Lung (tissue), 12 donors: ENCODE measurements around the gene PTGDR. TPM values are rescaled to one million over a fixed set of nuclear protein-coding genes. Genes with fewer than 3 reads are reported as not detected.

Experiments
- ATAC-seq: fragments of 200-7000 bp; cut with Tn5 transposase; one replicate; pipeline ENCODE4 v1.9.1; 2020; ENCODE audit warnings: moderate number of reproducible peaks; ENCODE audit not compliant: insufficient read depth, low FRiP score
- DNase-seq, 3 donors: peaks; one replicate each; pipeline ENCODE4 v3.0.0-alpha.2; 2013 to 2017
- H3K27ac ChIP-seq, 2 donors: one replicate each; pipeline ENCODE4 v1.5.1; 2013; ENCODE audit warnings: mild to moderate bottlenecking in 2 of 2, moderate library complexity in 2 of 2, control low read depth in 1 of 2, inconsistent platforms in 1 of 2, low read depth in 1 of 2, low read length in 1 of 2
- H3K27me3 ChIP-seq, 3 donors: one replicate each; pipeline ENCODE4 v1.5.1; 2013; ENCODE audit warnings: low read length in 2 of 3; ENCODE audit not compliant: control insufficient read depth in 3 of 3, insufficient read depth in 3 of 3
- H3K36me3 ChIP-seq, 4 donors: one replicate each; pipeline ENCODE4 v1.5.1; 2013; ENCODE audit warnings: low read length in 4 of 4, mild to moderate bottlenecking in 1 of 4, moderate library complexity in 1 of 4; ENCODE audit not compliant: control insufficient read depth in 4 of 4, insufficient read depth in 4 of 4
- H3K4me1 ChIP-seq, 5 donors: one replicate each; pipeline ENCODE4 v1.5.1; 2013; ENCODE audit warnings: low read length in 5 of 5, mild to moderate bottlenecking in 2 of 5, moderate library complexity in 1 of 5; ENCODE audit not compliant: control insufficient read depth in 5 of 5, insufficient read depth in 5 of 5
- H3K4me3 ChIP-seq: one replicate; pipeline ENCODE4 v1.5.1; 2013; ENCODE audit warnings: mild to moderate bottlenecking, control low read depth, moderate library complexity
- H3K9ac ChIP-seq, 2 donors: one replicate each; pipeline ENCODE4 v1.5.1; 2013; ENCODE audit warnings: low read length in 2 of 2, control low read depth in 1 of 2; ENCODE audit not compliant: insufficient read depth in 1 of 2
- H3K9me3 ChIP-seq, 4 donors: one replicate each; pipeline ENCODE4 v1.5.1; 2013; ENCODE audit warnings: low read length in 3 of 4, mild to moderate bottlenecking in 1 of 4, moderate library complexity in 1 of 4; ENCODE audit not compliant: control insufficient read depth in 4 of 4, insufficient read depth in 3 of 4
- WGBS, 2 donors: extraction: QIAGEN DNeasy Blood & Tissue Kit; methylation state at CpG; one replicate each; pipeline ENCODE4 v1.1.7; 2013; 5-methylcytosine and 5-hydroxymethylcytosine counted together
- polyA plus RNA-seq, 2 donors: library from polyadenylated mRNA; stranded (reverse); fragments of 200-250 nt; gene quantifications; one replicate each; pipeline ENCODE4 v1.2.1, GENCODE V29; 2013
- total RNA-seq, 2 donors: library from RNA; depleted of rRNA in 1 of 2; stranded (reverse); fragments of >200 nt in 1 of 2; gene quantifications; one replicate each; pipeline ENCODE4 v1.2.1, GENCODE V29; 2014 to 2021
- TF ChIP-seq, protein P1 (sequence below): IDR thresholded peaks from 2 replicates; pipeline ENCODE4 v1.5.1; 2012; ENCODE audit warnings: mild to moderate bottlenecking; ENCODE audit errors: control extremely low read depth, extremely low read depth
- donor health status: control.
- donor health status: control.
- donor health status: Bipolar disorder and iron deficiency.
- donor health status: healthy.
- donor health status: DM: yes; HTN: yes; CAD: no.

PTGDR gene
- total and polyA plus RNA-seq, 4 donors = 0.31 to 1.7 (median 0.70) TPM

DNA sequence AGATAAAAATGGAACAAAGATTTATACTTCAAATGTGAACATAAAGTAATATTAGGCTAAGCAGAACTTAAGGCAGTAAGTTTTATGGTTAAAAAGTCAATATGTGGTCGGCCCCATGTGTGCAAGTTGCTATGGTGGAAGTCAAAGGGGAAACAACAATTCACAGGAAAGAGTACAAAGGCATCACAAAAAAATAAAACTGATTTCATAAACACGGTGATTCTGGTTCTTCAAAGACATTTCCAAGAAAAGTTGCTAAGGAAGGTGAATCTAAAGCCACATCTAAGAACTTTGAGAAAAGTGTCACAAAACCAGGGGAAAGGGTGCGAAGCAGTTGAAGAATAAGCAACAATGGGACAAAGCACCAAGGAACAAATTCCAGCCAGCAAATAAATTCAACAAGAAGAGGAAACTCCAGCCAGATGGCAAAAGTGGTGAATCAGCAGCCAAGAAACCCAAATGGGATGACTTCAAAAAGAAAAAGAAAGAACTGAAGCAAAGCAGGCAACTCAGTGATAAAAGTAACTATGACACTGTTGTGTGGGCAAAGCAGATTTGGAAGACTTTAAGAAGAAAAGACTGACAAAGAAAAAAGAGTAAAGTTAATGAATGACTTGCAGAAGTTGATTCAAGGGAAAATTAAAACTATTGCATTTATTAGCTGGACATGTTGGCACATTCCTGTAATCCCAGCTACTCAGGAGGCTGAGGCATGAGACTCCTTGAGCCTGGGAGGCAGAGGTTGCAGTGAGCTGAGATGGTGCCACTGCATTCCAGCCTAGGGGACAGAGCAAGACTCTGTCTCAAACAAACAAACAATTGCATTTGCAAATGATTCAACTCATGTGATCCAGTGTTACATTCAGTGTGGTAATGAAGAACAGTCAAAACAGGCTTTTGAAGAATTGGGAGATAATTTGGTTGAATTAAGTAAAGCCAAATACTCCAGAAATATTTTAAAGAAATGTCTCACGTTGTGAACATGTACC, 19.5 kb downstream of the PTGDR start:
- no peak for DNase-seq
- Histone ChIP-seq H3K27me3 (no peaks in the 10 kb centered on the region), H3K27ac (no peak overlapping the region), H3K36me3 (no peaks in the 10 kb centered on the region), H3K4me1 (no peaks in the 10 kb centered on the region), H3K9ac (no peak overlapping the region), H3K4me3 (no peak overlapping the region), H3K9me3 (no peaks in the 10 kb centered on the region)
- TF ChIP-seq, protein P1, sequence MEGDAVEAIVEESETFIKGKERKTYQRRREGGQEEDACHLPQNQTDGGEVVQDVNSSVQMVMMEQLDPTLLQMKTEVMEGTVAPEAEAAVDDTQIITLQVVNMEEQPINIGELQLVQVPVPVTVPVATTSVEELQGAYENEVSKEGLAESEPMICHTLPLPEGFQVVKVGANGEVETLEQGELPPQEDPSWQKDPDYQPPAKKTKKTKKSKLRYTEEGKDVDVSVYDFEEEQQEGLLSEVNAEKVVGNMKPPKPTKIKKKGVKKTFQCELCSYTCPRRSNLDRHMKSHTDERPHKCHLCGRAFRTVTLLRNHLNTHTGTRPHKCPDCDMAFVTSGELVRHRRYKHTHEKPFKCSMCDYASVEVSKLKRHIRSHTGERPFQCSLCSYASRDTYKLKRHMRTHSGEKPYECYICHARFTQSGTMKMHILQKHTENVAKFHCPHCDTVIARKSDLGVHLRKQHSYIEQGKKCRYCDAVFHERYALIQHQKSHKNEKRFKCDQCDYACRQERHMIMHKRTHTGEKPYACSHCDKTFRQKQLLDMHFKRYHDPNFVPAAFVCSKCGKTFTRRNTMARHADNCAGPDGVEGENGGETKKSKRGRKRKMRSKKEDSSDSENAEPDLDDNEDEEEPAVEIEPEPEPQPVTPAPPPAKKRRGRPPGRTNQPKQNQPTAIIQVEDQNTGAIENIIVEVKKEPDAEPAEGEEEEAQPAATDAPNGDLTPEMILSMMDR = no peak
- 59 to 61% methylated on average over 4 of the region's 4 CpGs for WGBS, 2 donors
- no peak for ATAC-seq

DNA sequence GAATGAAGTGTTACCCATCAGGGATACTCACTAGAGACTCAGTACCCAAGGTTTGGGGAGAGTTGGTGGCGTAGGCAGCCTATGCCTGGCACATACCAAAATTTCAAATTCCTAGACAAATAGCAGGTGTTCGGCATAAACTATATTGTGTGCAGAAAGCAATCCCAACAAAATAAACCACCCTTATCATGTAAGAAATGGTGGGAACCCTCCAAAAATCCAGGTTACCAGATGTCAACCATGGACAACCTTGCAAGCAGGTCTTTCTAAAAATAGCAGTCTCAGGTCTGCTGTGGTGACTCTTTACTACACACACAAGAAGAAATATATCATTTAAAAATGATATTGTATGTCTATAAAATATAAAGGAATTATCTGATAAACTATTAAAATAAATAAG, 28.9 kb downstream of the PTGDR start:
- no peak for DNase-seq
- 91 to 96% methylated on average over 2 of the region's 2 CpGs for WGBS, 2 donors
- no peaks in the 10 kb centered on the region for H3K4me1 ChIP-seq
- no peak for ATAC-seq
- H3K9ac ChIP-seq = no peak overlapping the region
- H3K27me3 ChIP-seq = no peaks in the 10 kb centered on the region
- no peaks in the 10 kb centered on the region for H3K36me3 ChIP-seq
- H3K27ac ChIP-seq = no peak overlapping the region
- H3K9me3 ChIP-seq = no peaks in the 10 kb centered on the region
- H3K4me3 ChIP-seq = no peak overlapping the region
- TF ChIP-seq, protein P1 = no peak

DNA sequence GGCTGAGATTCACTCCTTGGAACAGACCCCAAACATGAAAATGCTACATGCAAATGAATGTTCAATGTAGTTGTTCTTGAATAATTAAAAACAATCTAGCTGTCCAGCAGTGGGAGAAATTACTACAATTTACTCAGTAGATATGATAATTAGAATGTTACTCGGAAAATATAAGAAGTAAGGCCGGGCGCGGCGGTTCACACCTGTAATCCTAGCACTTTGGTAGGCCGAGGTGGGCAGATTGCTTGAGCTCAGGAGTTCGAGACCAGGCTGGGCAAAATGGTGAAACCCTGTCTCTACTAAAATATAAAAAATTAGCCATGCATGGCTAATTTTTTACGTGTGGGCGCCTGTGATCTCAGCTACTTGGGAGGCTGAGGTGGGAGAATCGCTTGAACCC, 31.3 kb downstream of the PTGDR start:
- no peak overlapping the region for H3K9ac ChIP-seq
- H3K9me3 ChIP-seq = no peaks in the 10 kb centered on the region
- WGBS, 2 donors = 91 to 95% methylated on average over 9 to 10 of the region's 10 CpGs
- H3K36me3 ChIP-seq = no peaks in the 10 kb centered on the region
- H3K27ac ChIP-seq = no peak overlapping the region
- H3K4me1 ChIP-seq = no peaks in the 10 kb centered on the region
- TF ChIP-seq, protein P1 = no peak
- no peak for DNase-seq
- ATAC-seq = no peak
- no peaks in the 10 kb centered on the region for H3K27me3 ChIP-seq
- no peak overlapping the region for H3K4me3 ChIP-seq
